ENCODE results near the gene AOPEP.

- TF ChIP-seq, protein P1, sequence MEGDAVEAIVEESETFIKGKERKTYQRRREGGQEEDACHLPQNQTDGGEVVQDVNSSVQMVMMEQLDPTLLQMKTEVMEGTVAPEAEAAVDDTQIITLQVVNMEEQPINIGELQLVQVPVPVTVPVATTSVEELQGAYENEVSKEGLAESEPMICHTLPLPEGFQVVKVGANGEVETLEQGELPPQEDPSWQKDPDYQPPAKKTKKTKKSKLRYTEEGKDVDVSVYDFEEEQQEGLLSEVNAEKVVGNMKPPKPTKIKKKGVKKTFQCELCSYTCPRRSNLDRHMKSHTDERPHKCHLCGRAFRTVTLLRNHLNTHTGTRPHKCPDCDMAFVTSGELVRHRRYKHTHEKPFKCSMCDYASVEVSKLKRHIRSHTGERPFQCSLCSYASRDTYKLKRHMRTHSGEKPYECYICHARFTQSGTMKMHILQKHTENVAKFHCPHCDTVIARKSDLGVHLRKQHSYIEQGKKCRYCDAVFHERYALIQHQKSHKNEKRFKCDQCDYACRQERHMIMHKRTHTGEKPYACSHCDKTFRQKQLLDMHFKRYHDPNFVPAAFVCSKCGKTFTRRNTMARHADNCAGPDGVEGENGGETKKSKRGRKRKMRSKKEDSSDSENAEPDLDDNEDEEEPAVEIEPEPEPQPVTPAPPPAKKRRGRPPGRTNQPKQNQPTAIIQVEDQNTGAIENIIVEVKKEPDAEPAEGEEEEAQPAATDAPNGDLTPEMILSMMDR (conservative IDR thresholded peaks at IDR 0.05), result no peak
- no peak for TF ChIP-seq ZFX (IDR thresholded peaks at IDR 0.05)
Observed at GRCh38 chr9:94991961-94992907, 265.7 kb downstream of the AOPEP start.
